Measurements from ENCODE around the gene FREY1. TPM values are rescaled to one million over a fixed set of nuclear protein-coding genes. Genes with fewer than 3 reads are reported as not detected.
A peak's percentile ranks its signal among the peaks of the same experiment; 100 is the strongest.

FREY1 gene
- total and polyA plus RNA-seq, 2 donors (not counting 1 experiment from before 2014, with no cell fraction given) = 0.82 to 6.6 TPM

DNA sequence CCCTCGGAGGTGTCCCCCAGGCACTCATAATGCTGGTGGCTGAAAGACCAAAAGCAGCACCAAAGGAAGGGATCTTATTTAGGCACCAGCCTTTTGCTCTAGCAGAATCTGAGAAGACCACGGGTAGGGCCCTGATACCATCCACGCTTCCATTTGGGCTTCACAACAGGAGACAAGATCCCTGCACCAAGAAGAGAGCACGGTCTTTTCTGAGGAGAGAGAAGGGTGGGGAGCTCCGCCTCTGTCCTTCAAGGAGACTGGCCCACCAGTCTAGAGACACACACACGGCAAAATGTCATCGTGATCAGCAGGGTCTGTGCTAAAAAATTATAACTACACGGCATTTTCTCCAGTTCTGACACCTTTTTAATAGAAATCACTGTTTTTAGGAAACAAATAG, 25.1 kb upstream of the FREY1 start:
- TF ChIP-seq, protein P1, sequence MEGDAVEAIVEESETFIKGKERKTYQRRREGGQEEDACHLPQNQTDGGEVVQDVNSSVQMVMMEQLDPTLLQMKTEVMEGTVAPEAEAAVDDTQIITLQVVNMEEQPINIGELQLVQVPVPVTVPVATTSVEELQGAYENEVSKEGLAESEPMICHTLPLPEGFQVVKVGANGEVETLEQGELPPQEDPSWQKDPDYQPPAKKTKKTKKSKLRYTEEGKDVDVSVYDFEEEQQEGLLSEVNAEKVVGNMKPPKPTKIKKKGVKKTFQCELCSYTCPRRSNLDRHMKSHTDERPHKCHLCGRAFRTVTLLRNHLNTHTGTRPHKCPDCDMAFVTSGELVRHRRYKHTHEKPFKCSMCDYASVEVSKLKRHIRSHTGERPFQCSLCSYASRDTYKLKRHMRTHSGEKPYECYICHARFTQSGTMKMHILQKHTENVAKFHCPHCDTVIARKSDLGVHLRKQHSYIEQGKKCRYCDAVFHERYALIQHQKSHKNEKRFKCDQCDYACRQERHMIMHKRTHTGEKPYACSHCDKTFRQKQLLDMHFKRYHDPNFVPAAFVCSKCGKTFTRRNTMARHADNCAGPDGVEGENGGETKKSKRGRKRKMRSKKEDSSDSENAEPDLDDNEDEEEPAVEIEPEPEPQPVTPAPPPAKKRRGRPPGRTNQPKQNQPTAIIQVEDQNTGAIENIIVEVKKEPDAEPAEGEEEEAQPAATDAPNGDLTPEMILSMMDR (IDR thresholded peaks at IDR 0.05) = no peak
- TF ChIP-seq EZH2 (IDR thresholded peaks at IDR 0.05; ENCODE audit: borderline replicate concordance, insufficient read depth, low read depth, low read length, poor library complexity, severe bottlenecking) = no peak
- Histone ChIP-seq H3K9ac (ENCODE audit: low read length) (peak overlapping the region; percentile 82), H3K4me2 (replicated peaks; ENCODE audit: low read depth, low read length, poor library complexity, severe bottlenecking) (peak overlapping the region; percentile 91), H3K27ac (ENCODE audit: low read length in 2 of 2) (peak overlapping the region; percentile 92 to 93), H3K4me1 (ENCODE audit: control insufficient read depth in 2 of 2, insufficient read depth in 2 of 2, low read length in 2 of 2) (peaks cover 76 to 89% of the 10 kb centered on the region in 2 donors), H3K4me3 (ENCODE audit: control extremely low read depth in 1 of 5, extremely low read depth in 1 of 5, insufficient read depth in 1 of 5, low read depth in 2 of 5, low read length in 4 of 5) (peak overlapping the region; percentile 63 to 95 (median 90)), H3K27me3 (replicated peaks in 1 of 4; ENCODE audit: control extremely low read depth in 1 of 4, control insufficient read depth in 3 of 4, insufficient read depth in 4 of 4, low read length in 3 of 4) (no peaks in the 10 kb centered on the region), H4K20me1 (ENCODE audit: control insufficient read depth, insufficient read depth, low read length, poor library complexity, severe bottlenecking) (peaks cover 37% of the 10 kb centered on the region), H3K9me3 (ENCODE audit: control extremely low read depth in 1 of 3, control insufficient read depth in 2 of 3, insufficient read depth in 1 of 3, low read length in 2 of 3) (no peaks in the 10 kb centered on the region), H3K36me3 (replicated peaks in 1 of 2; ENCODE audit: control extremely low read depth in 1 of 2, control insufficient read depth in 1 of 2, extremely low read depth in 1 of 2, insufficient read depth in 2 of 2, low read length in 1 of 2) (peaks cover 0 to 25% of the 10 kb centered on the region in 2 experiments), H2AFZ (ENCODE audit: insufficient read depth, low read depth, low read length, poor library complexity, severe bottlenecking) (no peak overlapping the region), H3K79me2 (ENCODE audit: control insufficient read depth, insufficient read depth, low read length) (peaks cover 89% of the 10 kb centered on the region)
- H3K9me3 Mint-ChIP-seq (ENCODE audit: insufficient read depth) = no peaks in the 10 kb centered on the region
- CTCF ChIA-PET = interaction anchor here (3.4 to 11.4 kb wide), 3 partner anchors 11 to 74 kb away, joined by 17 to 98 read pairs (median 50); partner anchors contain the start of genes LARGE2 and PEX16
- WGBS (ENCODE audit: insufficient coverage) = 61% methylated on average over 4 of the region's 8 CpGs
- H3K27ac Mint-ChIP-seq = peak overlapping the region; percentile 92
- ATAC-seq (ENCODE audit: low read depth) (no peak), DNase-seq (peak; percentile 16)
- intact Hi-C loops (cut with micrococcal nuclease) = loop anchor here (2.0 to 10.0 kb wide), 4 partner anchors 75 to 1623 kb away; partner anchors contain the start of genes CELF1, PHF21A and SLC35C1
- H3K27me3 Mint-ChIP-seq = no peaks in the 10 kb centered on the region
- POLR2A ChIA-PET = interaction anchor here (10.9 kb wide), 1 partner anchor 11 kb away, joined by 162 read pairs; the partner anchor contains the start of genes LARGE2 and PEX16
- peak overlapping the region; percentile 95 for H3K4me3 Mint-ChIP-seq
- H3K4me1 Mint-ChIP-seq = peaks cover 96% of the 10 kb centered on the region

DNA sequence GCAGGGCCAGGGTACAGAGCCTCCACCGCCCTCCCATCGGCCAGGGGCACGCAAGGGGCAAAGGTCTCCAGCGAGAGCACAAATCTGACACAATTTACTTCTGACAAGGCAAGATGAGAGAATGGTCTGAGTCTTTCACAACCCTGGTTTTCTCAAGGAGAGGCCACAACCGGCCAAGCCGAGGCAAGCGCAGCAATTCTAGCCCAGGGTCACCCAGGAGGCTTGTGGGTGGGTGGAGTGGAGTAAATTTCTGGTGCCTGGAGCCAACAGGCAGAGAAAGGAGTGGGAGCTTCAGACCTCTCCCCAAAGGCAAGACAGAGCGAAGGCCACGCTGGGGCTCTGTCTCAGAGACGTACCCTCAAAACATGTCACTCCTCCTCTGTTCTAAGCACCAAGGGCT, 24.7 kb upstream of the FREY1 start:
- no peaks in the 10 kb centered on the region for H3K9me3 Mint-ChIP-seq (ENCODE audit: insufficient read depth)
- H3K4me3 Mint-ChIP-seq = peak overlapping the region; percentile 95
- peak overlapping the region; percentile 92 to 93 for H3K27ac ChIP-seq (ENCODE audit: low read length in 2 of 2)
- peak overlapping the region; percentile 63 to 95 (median 90) for H3K4me3 ChIP-seq (ENCODE audit: control extremely low read depth in 1 of 5, extremely low read depth in 1 of 5, insufficient read depth in 1 of 5, low read depth in 2 of 5, low read length in 4 of 5)
- H3K27me3 ChIP-seq (replicated peaks in 1 of 4; ENCODE audit: control extremely low read depth in 1 of 4, control insufficient read depth in 3 of 4, insufficient read depth in 4 of 4, low read length in 3 of 4) = no peaks in the 10 kb centered on the region
- WGBS (ENCODE audit: insufficient coverage) = 59% methylated on average over 7 of the region's 10 CpGs
- H4K20me1 ChIP-seq (ENCODE audit: control insufficient read depth, insufficient read depth, low read length, poor library complexity, severe bottlenecking) = peaks cover 37% of the 10 kb centered on the region
- POLR2A ChIA-PET = interaction anchor here (10.9 kb wide), 1 partner anchor 11 kb away, joined by 162 read pairs; the partner anchor contains the start of genes LARGE2 and PEX16
- H3K9me3 ChIP-seq (ENCODE audit: control extremely low read depth in 1 of 3, control insufficient read depth in 2 of 3, insufficient read depth in 1 of 3, low read length in 2 of 3) = no peaks in the 10 kb centered on the region
- H3K27ac Mint-ChIP-seq = peak overlapping the region; percentile 92
- peaks cover 76 to 89% of the 10 kb centered on the region in 2 donors for H3K4me1 ChIP-seq (ENCODE audit: control insufficient read depth in 2 of 2, insufficient read depth in 2 of 2, low read length in 2 of 2)
- peaks cover 89% of the 10 kb centered on the region for H3K79me2 ChIP-seq (ENCODE audit: control insufficient read depth, insufficient read depth, low read length)
- H3K27me3 Mint-ChIP-seq = no peaks in the 10 kb centered on the region
- intact Hi-C loops (cut with micrococcal nuclease) = loop anchor here (2.0 to 10.0 kb wide), 5 partner anchors 33 to 1623 kb away; partner anchors contain the start of genes CELF1, PHF21A and SLC35C1
- peaks cover 96% of the 10 kb centered on the region for H3K4me1 Mint-ChIP-seq
- CTCF ChIA-PET = interaction anchor here (2.0 to 11.4 kb wide), 4 partner anchors 11 to 75 kb away, joined by 11 to 98 read pairs (median 34); partner anchors contain the start of genes LARGE2 and PEX16
- TF ChIP-seq, protein P1 (IDR thresholded peaks at IDR 0.05) = no peak
- no peak for TF ChIP-seq EZH2 (IDR thresholded peaks at IDR 0.05; ENCODE audit: borderline replicate concordance, insufficient read depth, low read depth, low read length, poor library complexity, severe bottlenecking)
- ATAC-seq (ENCODE audit: low read depth) (no peak), DNase-seq (peak; percentile 10)
- peak overlapping the region; percentile 91 for H3K4me2 ChIP-seq (replicated peaks; ENCODE audit: low read depth, low read length, poor library complexity, severe bottlenecking)
- H3K36me3 ChIP-seq (replicated peaks in 1 of 2; ENCODE audit: control extremely low read depth in 1 of 2, control insufficient read depth in 1 of 2, extremely low read depth in 1 of 2, insufficient read depth in 2 of 2, low read length in 1 of 2) = peaks cover 0 to 29% of the 10 kb centered on the region in 2 experiments
- peak overlapping the region; percentile 82 for H3K9ac ChIP-seq (ENCODE audit: low read length)
- H2AFZ ChIP-seq (ENCODE audit: insufficient read depth, low read depth, low read length, poor library complexity, severe bottlenecking) = no peak overlapping the region

All from B cell (primary cell).